HEK293 (cell line): ENCODE results near the gene ULBP1.
"Not testable (repeated sequence)": the region's sequence is repeated elsewhere in the genome, so short reads cannot be mapped to it uniquely, and the experiment has no call there.

Experiments
- CTCF ChIA-PET: fragments of 350-600 bp; formaldehyde crosslinking; extraction: SDS; loops from one replicate; lab custom pipeline; 2021; ENCODE audit warnings: antibody characterized with exemption; lab: Yijun Ruan, JAX
- POLR2A ChIA-PET: fragments of 300-600 bp; formaldehyde crosslinking; extraction: SDS; loops from one replicate; lab custom pipeline; 2020; ENCODE audit warnings: antibody characterized with exemption, inconsistent platforms; lab: Yijun Ruan, JAX
- H3K27ac ChIP-seq: fragments of 200-500 bp; sonication (Bioruptor generic); 2 replicates; pipeline ENCODE4 v1.5.1; 2014; ENCODE audit warnings: low read depth, low read length, control low read depth, inconsistent platforms; ENCODE audit errors: extremely low read depth
- H3K36me3 ChIP-seq, 2 experiments: fragments of 200-500 bp in 1 of 2; sonication (Bioruptor generic) in 1 of 2; 1 replicate in 1 of 2; 2 replicates in 1 of 2; pipeline ENCODE4 v1.5.1; 2014 to 2017; ENCODE audit warnings: inconsistent platforms in 2 of 2, low read length in 2 of 2; ENCODE audit not compliant: control insufficient read depth in 2 of 2, insufficient read depth in 1 of 2
- H3K4me1 ChIP-seq: fragments of 200-500 bp; sonication (Bioruptor generic); 2 replicates; pipeline ENCODE4 v1.5.1; 2014; ENCODE audit warnings: mild to moderate bottlenecking, low read length, inconsistent platforms; ENCODE audit not compliant: control insufficient read depth, insufficient read depth
- H3K4me3 ChIP-seq: 2 replicates; pipeline ENCODE4 v1.5.1; 2011; ENCODE audit warnings: low read depth, mild to moderate bottlenecking, control low read depth, low read length, moderate library complexity
- H3K9me3 ChIP-seq: fragments of 200-500 bp; sonication (Bioruptor generic); 2 replicates; pipeline ENCODE4 v1.5.1; 2014; ENCODE audit warnings: low read depth, low read length, inconsistent platforms; ENCODE audit not compliant: control insufficient read depth, insufficient read depth
- GLIS2 ChIP-seq: fragments of 450-650 bp; formaldehyde crosslinking; IDR thresholded peaks from 2 replicates; pipeline ENCODE4 v1.5.1; 2016; ENCODE audit warnings: missing biosample characterization, missing genetic modification characterization
- INSM2 ChIP-seq: fragments of 450-650 bp; formaldehyde crosslinking; IDR thresholded peaks from 2 replicates; pipeline ENCODE4 v1.5.1; 2016; ENCODE audit warnings: missing biosample characterization, missing genetic modification characterization
- KLF16 ChIP-seq: fragments of 450-650 bp; formaldehyde crosslinking; IDR thresholded peaks from 2 replicates; pipeline ENCODE4 v1.5.1; 2017; ENCODE audit warnings: missing biosample characterization, missing genetic modification characterization
- MEIS1 ChIP-seq: sonication (generic); formaldehyde crosslinking; IDR thresholded peaks from 2 replicates; pipeline ENCODE4 v1.8.1; 2022; ENCODE audit warnings: missing genetic modification reagents, mild to moderate bottlenecking, borderline replicate concordance
- OSR2 ChIP-seq: fragments of 450-650 bp; formaldehyde crosslinking; IDR thresholded peaks from 2 replicates; pipeline ENCODE4 v1.5.1; 2016; ENCODE audit warnings: missing biosample characterization, missing genetic modification characterization
- SALL2 ChIP-seq: fragments of 450-650 bp; formaldehyde crosslinking; IDR thresholded peaks from 2 replicates; pipeline ENCODE4 v1.5.0; 2017; ENCODE audit warnings: missing biosample characterization, mild to moderate bottlenecking, missing genetic modification characterization, borderline replicate concordance
- ZBTB26 ChIP-seq: fragments of 450-650 bp; formaldehyde crosslinking; optimal IDR thresholded peaks from 2 replicates; pipeline ENCODE3; 2016; ENCODE audit warnings: missing biosample characterization, mild to moderate bottlenecking, missing genetic modification characterization
- ZNF184 ChIP-seq: fragments of 450-650 bp; IDR thresholded peaks from 2 replicates; pipeline ENCODE4 v1.5.1; 2018; ENCODE audit warnings: missing biosample characterization, mild to moderate bottlenecking, missing genetic modification characterization
- ZNF23 ChIP-seq: fragments of 450-650 bp; formaldehyde crosslinking; IDR thresholded peaks from 2 replicates; pipeline ENCODE4 v1.5.1; 2016; ENCODE audit warnings: missing biosample characterization, missing genetic modification characterization, borderline replicate concordance
- ZNF26 ChIP-seq: fragments of 450-650 bp; formaldehyde crosslinking; IDR thresholded peaks from 2 replicates; pipeline ENCODE4 v1.5.1; 2016; ENCODE audit warnings: missing biosample characterization, missing genetic modification characterization
- ZNF335 ChIP-seq: fragments of 450-650 bp; formaldehyde crosslinking; conservative IDR thresholded peaks from 2 replicates; pipeline ENCODE4 v1.5.1; 2016; ENCODE audit warnings: missing biosample characterization, missing genetic modification characterization
- ZNF394 ChIP-seq: fragments of 450-650 bp; formaldehyde crosslinking; IDR thresholded peaks from 2 replicates; pipeline ENCODE4 v1.5.1; 2016; ENCODE audit warnings: missing biosample characterization, missing genetic modification characterization, mild to moderate bottlenecking, moderate library complexity, borderline replicate concordance
- ZNF433 ChIP-seq: fragments of 450-650 bp; formaldehyde crosslinking; IDR thresholded peaks from 2 replicates; pipeline ENCODE4 v1.5.1; 2016; ENCODE audit warnings: missing biosample characterization, missing genetic modification characterization, low read depth
- ZNF549 ChIP-seq: fragments of 450-650 bp; IDR thresholded peaks from 2 replicates; pipeline ENCODE4 v1.5.1; 2018; ENCODE audit warnings: missing biosample characterization, missing genetic modification characterization, mild to moderate bottlenecking, inconsistent platforms, moderate library complexity
- ZNF558 ChIP-seq: fragments of 450-650 bp; formaldehyde crosslinking; IDR thresholded peaks from 2 replicates; pipeline ENCODE4 v1.5.1; 2016; ENCODE audit warnings: missing biosample characterization, missing genetic modification characterization
- ZNF560 ChIP-seq: fragments of 450-650 bp; formaldehyde crosslinking; IDR thresholded peaks from 2 replicates; pipeline ENCODE4 v1.5.1; 2017; ENCODE audit warnings: missing biosample characterization, missing genetic modification characterization, borderline replicate concordance
- ZNF654 ChIP-seq: fragments of 450-650 bp; formaldehyde crosslinking; IDR thresholded peaks from 2 replicates; pipeline ENCODE4 v1.5.1; 2016; ENCODE audit warnings: low read depth, missing biosample characterization, missing genetic modification characterization
- ZNF670 ChIP-seq: fragments of 450-650 bp; formaldehyde crosslinking; IDR thresholded peaks from 2 replicates; pipeline ENCODE4 v1.5.1; 2016; ENCODE audit warnings: missing biosample characterization, missing genetic modification characterization, low read depth
- ZNF747 ChIP-seq: fragments of 450-650 bp; formaldehyde crosslinking; IDR thresholded peaks from 2 replicates; pipeline ENCODE4 v1.5.1; 2016; ENCODE audit warnings: missing biosample characterization, missing genetic modification characterization
- ZNF830 ChIP-seq: fragments of 450-650 bp; IDR thresholded peaks from 2 replicates; pipeline ENCODE4 v1.5.0; 2018; ENCODE audit warnings: missing biosample characterization, missing genetic modification characterization, low read depth, mild to moderate bottlenecking, moderate library complexity

ULBP1 gene

GRCh38 chr6:149999636-150000035, 35.9 kb downstream of the ULBP1 start:
- TF ChIP-seq ZNF23 (tag by site-specific recombination) (no peak), ZNF558 (tag by site-specific recombination) (no peak), ZBTB26 (tag by site-specific recombination) (no peak), SALL2 (no peak), ZNF549 (tag by site-specific recombination) (no peak), ZNF654 (tag by site-specific recombination) (no peak), ZNF747 (no peak), MEIS1 (CRISPR knock-in tag) (no peak), ZNF433 (tag by site-specific recombination) (no peak), ZNF394 (tag by site-specific recombination) (no peak), OSR2 (tag by site-specific recombination) (no peak), ZNF335 (tag by site-specific recombination) (no peak), ZNF670 (tag by site-specific recombination) (no peak), ZNF830 (tag by site-specific recombination) (no peak), ZNF560 (no peak), GLIS2 (tag by site-specific recombination) (no peak), INSM2 (no peak), ZNF184 (tag by site-specific recombination) (no peak)
- ChIA-PET POLR2A (no interaction called here), CTCF (interaction anchor here (0.6 to 1.1 kb wide), 2 partner anchors 12 to 17 kb away, joined by 3 to 4 read pairs; no protein-coding TSS in a partner anchor)
- Histone ChIP-seq H3K9me3 (no peaks in the 10 kb centered on the region), H3K36me3 (peaks cover 0 to 25% of the 10 kb centered on the region in 2 experiments; a peak in 1 of 3 replicates), H3K4me1 (peaks cover 3% of the 10 kb centered on the region; the same call in 1 of the 2 replicates), H3K4me3 (no peak overlapping the region), H3K27ac (no peak overlapping the region)

GRCh38 chr6:150001295-150002008, 37.7 kb downstream of the ULBP1 start:
- H3K27ac ChIP-seq = no peak overlapping the region
- no peaks in the 10 kb centered on the region for H3K9me3 ChIP-seq
- TF ChIP-seq ZNF184 (tag by site-specific recombination) = no peak
- ChIA-PET POLR2A (no interaction called here), CTCF (no interaction called here)
- no peak overlapping the region for H3K4me3 ChIP-seq
- H3K4me1 ChIP-seq = peaks cover 3% of the 10 kb centered on the region; the same call in 1 of the 2 replicates
- peaks cover 0 to 25% of the 10 kb centered on the region in 2 experiments; a peak in 1 of 3 replicates for H3K36me3 ChIP-seq

- no peak overlapping the region for H3K4me3 ChIP-seq
- CTCF ChIA-PET = interaction anchor here (0.9 kb wide), 1 partner anchor 14 kb away, joined by 3 read pairs; no protein-coding TSS in a partner anchor
- POLR2A ChIA-PET = no interaction called here
- TF ChIP-seq ZNF26 (tag by site-specific recombination) = peak; percentile 76
- TF ChIP-seq KLF16 = no peak
- H3K9me3 ChIP-seq = no peaks in the 10 kb centered on the region
- H3K36me3 ChIP-seq = peaks cover 0 to 25% of the 10 kb centered on the region in 2 experiments; a peak in 1 of 3 replicates
- H3K4me1 ChIP-seq = peaks cover 3% of the 10 kb centered on the region; the same call in 1 of the 2 replicates
- H3K27ac ChIP-seq = no peak overlapping the region
Observed at GRCh38 chr6:150002710-150003109, 39.0 kb downstream of the ULBP1 start.

GRCh38 chr6:150003599-150003998, 39.9 kb downstream of the ULBP1 start:
- H3K27ac ChIP-seq, POLR2A ChIA-PET, H3K4me1 ChIP-seq, CTCF ChIA-PET, H3K9me3 ChIP-seq, H3K4me3 ChIP-seq: not testable (repeated sequence)
- H3K36me3 ChIP-seq = peaks cover 0 to 23% of the 10 kb centered on the region in 2 experiments; a peak in 1 of 3 replicates
